ENCODE data around the gene RGS6.

RGS6 gene

GRCh38 chr14:72574715-72575114, 642.5 kb downstream of the RGS6 start:
- Mint-ChIP-seq H3K27ac (peak overlapping the region; percentile 50), H3K36me3 (ENCODE audit: low read depth) (no peaks in the 10 kb centered on the region), H3K4me3 (no peak overlapping the region)

DNA sequence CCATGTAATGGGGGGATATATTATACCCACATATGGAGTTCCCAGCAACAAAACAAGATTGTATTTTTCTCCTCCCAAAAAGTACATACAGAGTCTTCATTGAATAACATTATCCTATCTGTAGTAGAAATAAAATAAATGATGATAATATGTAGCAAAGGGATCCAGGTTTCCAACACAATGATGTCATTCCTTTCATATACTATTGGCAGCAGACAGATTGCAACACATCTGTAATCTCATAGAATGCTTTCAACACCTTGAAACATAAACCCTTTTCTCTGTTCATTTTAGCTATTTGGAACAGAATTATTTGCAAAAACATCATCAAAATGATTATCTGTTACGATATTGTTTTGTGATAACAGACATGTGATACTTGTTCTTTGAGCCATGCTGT, 644.0 kb downstream of the RGS6 start:
- Mint-ChIP-seq H3K9me3 (peaks cover 2% of the 10 kb centered on the region), H3K27ac (no peak overlapping the region), H3K4me1 (ENCODE audit: low read depth) (peaks cover 8% of the 10 kb centered on the region), H3K27me3 (peaks cover 20% of the 10 kb centered on the region), H3K4me3 (no peak overlapping the region), H3K36me3 (ENCODE audit: low read depth) (no peaks in the 10 kb centered on the region)

More at GRCh38 chr14:72574715-72575114, 642.5 kb downstream of the RGS6 start:
- peaks cover 20% of the 10 kb centered on the region for H3K27me3 Mint-ChIP-seq
- H3K9me3 Mint-ChIP-seq = peaks cover 4% of the 10 kb centered on the region
- peaks cover 8% of the 10 kb centered on the region for H3K4me1 Mint-ChIP-seq (ENCODE audit: low read depth)

GRCh38 chr14:72577521-72577920, 645.3 kb downstream of the RGS6 start:
- peaks cover 20% of the 10 kb centered on the region for H3K27me3 Mint-ChIP-seq
- H3K4me3 Mint-ChIP-seq = no peak overlapping the region
- no peak overlapping the region for H3K27ac Mint-ChIP-seq
- no peaks in the 10 kb centered on the region for H3K36me3 Mint-ChIP-seq (ENCODE audit: low read depth)
- peaks cover 8% of the 10 kb centered on the region for H3K4me1 Mint-ChIP-seq (ENCODE audit: low read depth)
- H3K9me3 Mint-ChIP-seq = no peaks in the 10 kb centered on the region

- Mint-ChIP-seq H3K27me3 (peaks cover 20% of the 10 kb centered on the region), H3K4me3 (no peak overlapping the region), H3K4me1 (ENCODE audit: low read depth) (peaks cover 14% of the 10 kb centered on the region), H3K9me3 (no peaks in the 10 kb centered on the region), H3K36me3 (ENCODE audit: low read depth) (no peaks in the 10 kb centered on the region), H3K27ac (no peak overlapping the region)
Measured at GRCh38 chr14:72578514-72578913, 646.3 kb downstream of the RGS6 start.

DNA sequence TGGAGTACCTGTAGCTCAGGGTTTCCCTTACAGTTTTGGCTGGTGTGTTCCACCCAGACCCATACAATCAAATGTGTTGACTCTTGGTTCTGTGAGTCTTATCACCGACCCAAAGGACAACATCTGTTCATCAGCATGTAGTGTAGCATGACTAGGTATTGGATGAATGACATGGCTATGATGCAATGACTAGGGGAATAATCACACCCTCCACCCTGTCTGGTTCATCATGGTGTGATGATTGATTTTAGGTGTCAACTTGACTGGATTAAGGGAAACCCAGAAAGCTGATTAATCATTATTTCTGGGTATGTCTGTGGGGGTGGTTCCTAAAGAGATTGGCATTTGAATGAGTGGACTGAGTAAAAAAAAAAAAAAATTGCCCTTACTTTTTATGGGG, 650.4 kb downstream of the RGS6 start:
- peaks cover 5% of the 10 kb centered on the region for H3K4me1 Mint-ChIP-seq (ENCODE audit: low read depth)

DNA sequence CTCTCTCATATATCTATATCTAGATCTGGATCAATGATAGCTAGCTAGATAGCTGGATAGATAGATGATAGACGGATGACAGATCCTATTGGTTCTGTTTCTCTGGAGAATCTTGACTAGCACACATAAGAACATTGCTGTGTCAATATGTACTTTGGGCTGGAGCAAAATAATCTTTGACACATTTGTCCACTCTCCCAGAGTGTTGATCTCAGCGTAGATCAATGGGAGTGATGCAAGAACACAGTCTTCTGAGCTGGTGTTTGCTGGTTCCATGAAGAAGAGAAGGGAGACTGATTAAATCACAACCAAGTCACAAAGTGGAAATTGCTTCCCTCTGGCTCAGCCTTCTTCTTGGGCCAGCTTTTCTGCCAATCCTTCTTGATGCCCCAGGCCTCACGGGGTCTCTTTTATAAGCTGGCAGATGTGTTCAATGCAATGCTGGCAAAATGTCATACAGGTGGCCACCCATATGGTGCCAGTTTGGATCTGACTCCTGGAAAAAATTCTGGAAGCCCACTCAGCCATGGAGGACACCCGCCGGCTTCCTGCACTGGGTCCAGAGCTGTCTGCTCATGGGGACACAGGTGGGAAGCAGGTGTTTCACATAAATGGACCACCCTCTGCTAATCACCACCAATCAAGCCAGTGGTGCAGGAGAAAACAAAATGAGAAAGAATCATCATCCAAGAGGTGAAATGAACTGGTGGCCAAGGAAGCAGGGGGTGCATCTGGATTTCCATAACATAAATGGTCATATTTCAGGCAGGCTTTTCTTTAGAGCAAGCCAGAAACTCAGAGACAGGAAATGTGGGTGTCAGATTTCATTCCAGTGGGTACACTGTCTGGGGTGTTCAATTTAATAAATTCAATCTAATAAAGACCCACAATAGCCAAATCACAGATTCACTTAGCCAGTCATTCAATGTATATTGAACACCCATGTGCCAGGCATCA, 651.4 kb downstream of the RGS6 start:
- peaks cover 4% of the 10 kb centered on the region for H3K27me3 Mint-ChIP-seq
- no peaks in the 10 kb centered on the region for H3K36me3 Mint-ChIP-seq (ENCODE audit: low read depth)
- H3K4me3 Mint-ChIP-seq = no peak overlapping the region
- H3K9me3 Mint-ChIP-seq = no peaks in the 10 kb centered on the region
- no peak overlapping the region for H3K27ac Mint-ChIP-seq
- peaks cover 5% of the 10 kb centered on the region for H3K4me1 Mint-ChIP-seq (ENCODE audit: low read depth)

More for the DNA sequence above, 650.4 kb downstream of the RGS6 start:
- H3K9me3 Mint-ChIP-seq = no peaks in the 10 kb centered on the region
- peaks cover 13% of the 10 kb centered on the region for H3K27me3 Mint-ChIP-seq
- no peak overlapping the region for H3K4me3 Mint-ChIP-seq
- H3K27ac Mint-ChIP-seq = peak overlapping the region; percentile 6
- no peaks in the 10 kb centered on the region for H3K36me3 Mint-ChIP-seq (ENCODE audit: low read depth)

GRCh38 chr14:72588521-72588920, 656.3 kb downstream of the RGS6 start:
- no peak overlapping the region for H3K4me3 Mint-ChIP-seq
- H3K27me3 Mint-ChIP-seq = peaks cover 21% of the 10 kb centered on the region
- H3K36me3 Mint-ChIP-seq (ENCODE audit: low read depth) = no peaks in the 10 kb centered on the region
- peaks cover 35% of the 10 kb centered on the region for H3K4me1 Mint-ChIP-seq (ENCODE audit: low read depth)
- peaks cover 5% of the 10 kb centered on the region for H3K9me3 Mint-ChIP-seq
- H3K27ac Mint-ChIP-seq = no peak overlapping the region

- Mint-ChIP-seq H3K4me3 (no peak overlapping the region), H3K36me3 (ENCODE audit: low read depth) (no peaks in the 10 kb centered on the region), H3K4me1 (ENCODE audit: low read depth) (peaks cover 47% of the 10 kb centered on the region), H3K27ac (no peak overlapping the region), H3K9me3 (peaks cover 5% of the 10 kb centered on the region), H3K27me3 (peaks cover 25% of the 10 kb centered on the region)
Measured at GRCh38 chr14:72589652-72590051, 657.4 kb downstream of the RGS6 start.

DNA sequence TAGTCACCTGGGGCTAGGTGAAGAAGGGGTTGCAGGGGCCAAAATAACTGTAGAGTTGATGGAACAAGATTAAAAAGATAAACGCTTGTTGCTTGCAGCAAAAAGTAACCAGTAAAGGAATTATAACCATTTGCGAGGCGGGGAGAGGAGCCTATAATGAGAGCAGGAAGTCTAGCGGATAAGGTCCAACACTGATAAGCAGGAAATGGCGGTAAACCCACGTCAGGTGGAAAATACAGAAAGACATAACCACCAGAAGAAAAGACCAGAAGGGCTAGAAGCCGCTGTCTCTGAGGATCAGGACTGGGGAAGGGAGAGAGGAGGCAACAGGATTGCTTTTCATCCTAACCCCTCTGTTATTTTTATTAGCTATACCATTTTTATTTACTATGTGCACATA, 658.3 kb downstream of the RGS6 start:
- H3K9me3 Mint-ChIP-seq = peaks cover 5% of the 10 kb centered on the region
- no peaks in the 10 kb centered on the region for H3K36me3 Mint-ChIP-seq (ENCODE audit: low read depth)

GRCh38 chr14:72591391-72591790, 659.2 kb downstream of the RGS6 start:
- peaks cover 42% of the 10 kb centered on the region for H3K27me3 Mint-ChIP-seq
- H3K36me3 Mint-ChIP-seq (ENCODE audit: low read depth) = no peaks in the 10 kb centered on the region
- H3K4me1 Mint-ChIP-seq (ENCODE audit: low read depth) = peaks cover 64% of the 10 kb centered on the region
- H3K27ac Mint-ChIP-seq = no peak overlapping the region
- H3K9me3 Mint-ChIP-seq = peaks cover 5% of the 10 kb centered on the region
- no peak overlapping the region for H3K4me3 Mint-ChIP-seq

More for the DNA sequence above, 658.3 kb downstream of the RGS6 start:
- no peak overlapping the region for H3K27ac Mint-ChIP-seq
- H3K4me1 Mint-ChIP-seq (ENCODE audit: low read depth) = peaks cover 56% of the 10 kb centered on the region
- peak overlapping the region; percentile 8 for H3K4me3 Mint-ChIP-seq
- H3K27me3 Mint-ChIP-seq = peaks cover 33% of the 10 kb centered on the region

DNA sequence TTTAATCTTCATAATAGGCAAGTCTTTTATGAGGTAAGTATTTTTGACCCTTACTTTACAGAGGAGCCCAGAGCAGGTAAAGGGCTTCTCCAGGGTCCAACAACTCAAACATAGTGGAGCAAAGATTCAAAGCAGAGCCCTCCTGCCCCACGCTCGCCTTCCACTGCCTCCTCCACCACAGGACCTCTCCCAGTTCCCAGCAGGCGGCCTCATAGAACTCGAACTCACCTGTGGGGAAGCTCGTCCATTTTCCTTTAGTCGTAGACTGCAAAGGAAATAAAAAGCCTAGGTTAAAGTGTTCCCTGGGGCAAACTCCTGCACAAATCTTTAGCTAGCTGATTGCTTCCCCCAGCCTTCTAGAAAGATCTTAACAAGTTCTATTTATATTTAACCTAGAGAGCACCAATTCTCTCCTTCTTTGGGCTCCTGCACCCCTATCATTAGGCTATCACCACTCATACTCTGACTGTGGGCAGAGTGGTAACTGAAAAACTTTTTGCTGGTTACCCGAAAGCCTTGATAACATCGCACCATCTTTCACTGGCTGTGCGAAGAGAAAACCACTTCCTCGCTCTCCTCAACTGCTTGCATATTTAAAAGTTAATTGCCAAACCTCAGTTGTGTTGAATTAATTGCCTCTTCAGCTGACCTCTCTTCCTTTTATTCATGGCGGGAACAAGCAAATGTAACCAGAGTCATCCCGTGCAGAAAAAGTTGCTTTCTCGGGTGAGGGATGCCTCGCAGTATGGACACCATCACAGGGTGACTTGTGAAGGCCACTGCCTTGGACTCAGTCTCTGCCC, 662.1 kb downstream of the RGS6 start:
- peak overlapping the region; percentile 21 for H3K4me3 Mint-ChIP-seq
- peaks cover 44% of the 10 kb centered on the region for H3K27me3 Mint-ChIP-seq
- H3K27ac Mint-ChIP-seq = peak overlapping the region; percentile 32
- peaks cover 5% of the 10 kb centered on the region for H3K9me3 Mint-ChIP-seq
- no peaks in the 10 kb centered on the region for H3K36me3 Mint-ChIP-seq (ENCODE audit: low read depth)
- H3K4me1 Mint-ChIP-seq (ENCODE audit: low read depth) = peaks cover 74% of the 10 kb centered on the region

DNA sequence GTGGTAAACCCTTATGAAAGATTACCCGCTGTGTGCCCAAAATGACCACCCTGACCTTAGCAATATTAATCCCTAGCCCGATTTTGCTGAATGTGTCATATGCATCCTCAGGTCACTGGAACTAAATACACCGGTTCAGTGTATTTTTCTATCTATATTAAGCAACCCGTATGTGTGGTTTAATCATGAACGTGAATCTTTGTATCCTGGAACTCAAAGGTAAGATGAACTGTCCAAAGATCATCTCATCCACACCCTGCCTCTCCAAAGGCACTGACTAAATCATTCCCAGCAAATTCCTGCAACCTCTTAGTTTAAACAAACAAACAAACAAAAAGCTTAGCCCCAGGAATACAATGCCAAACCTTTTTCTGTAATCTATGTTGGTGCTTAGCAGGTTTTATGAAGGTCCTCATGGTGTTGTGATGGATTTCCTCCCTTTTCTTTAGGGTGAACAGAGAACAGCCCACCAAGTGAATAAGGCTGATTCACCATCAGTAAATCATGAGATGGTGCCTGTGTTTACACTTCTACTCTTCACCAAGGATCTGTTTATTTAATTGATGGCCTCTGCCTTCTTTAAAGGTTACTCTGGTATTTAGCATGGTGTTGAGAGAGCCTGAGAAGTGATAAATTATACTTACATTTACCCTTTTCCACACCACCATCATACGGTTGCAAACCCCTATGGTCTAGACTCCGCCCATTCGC, 663.1 kb downstream of the RGS6 start:
- H3K27me3 Mint-ChIP-seq = peaks cover 44% of the 10 kb centered on the region
- H3K9me3 Mint-ChIP-seq = no peaks in the 10 kb centered on the region
- H3K4me1 Mint-ChIP-seq (ENCODE audit: low read depth) = peaks cover 66% of the 10 kb centered on the region
- no peak overlapping the region for H3K27ac Mint-ChIP-seq
- no peak overlapping the region for H3K4me3 Mint-ChIP-seq
- H3K36me3 Mint-ChIP-seq (ENCODE audit: low read depth) = no peaks in the 10 kb centered on the region

GRCh38 chr14:72597252-72598233, 665.3 kb downstream of the RGS6 start:
- Mint-ChIP-seq H3K36me3 (ENCODE audit: low read depth) (no peaks in the 10 kb centered on the region), H3K4me1 (ENCODE audit: low read depth) (peaks cover 46% of the 10 kb centered on the region)

GRCh38 chr14:72598306-72598705, 666.1 kb downstream of the RGS6 start:
- Mint-ChIP-seq H3K4me1 (ENCODE audit: low read depth) (peaks cover 40% of the 10 kb centered on the region), H3K27me3 (peaks cover 25% of the 10 kb centered on the region), H3K4me3 (no peak overlapping the region), H3K27ac (no peak overlapping the region), H3K36me3 (ENCODE audit: low read depth) (no peaks in the 10 kb centered on the region), H3K9me3 (no peaks in the 10 kb centered on the region)

More at GRCh38 chr14:72597252-72598233, 665.3 kb downstream of the RGS6 start:
- no peak overlapping the region for H3K4me3 Mint-ChIP-seq
- peaks cover 33% of the 10 kb centered on the region for H3K27me3 Mint-ChIP-seq
- no peak overlapping the region for H3K27ac Mint-ChIP-seq
- H3K9me3 Mint-ChIP-seq = no peaks in the 10 kb centered on the region
